ENCODE measurements around the gene CDH13. TPM values are rescaled to one million over a fixed set of nuclear protein-coding genes. Genes with fewer than 3 reads are reported as not detected.

The CDH13 gene
- total and polyA plus RNA-seq, 7 donors, result 6.1 to 30.7 (median 22.8) TPM

DNA sequence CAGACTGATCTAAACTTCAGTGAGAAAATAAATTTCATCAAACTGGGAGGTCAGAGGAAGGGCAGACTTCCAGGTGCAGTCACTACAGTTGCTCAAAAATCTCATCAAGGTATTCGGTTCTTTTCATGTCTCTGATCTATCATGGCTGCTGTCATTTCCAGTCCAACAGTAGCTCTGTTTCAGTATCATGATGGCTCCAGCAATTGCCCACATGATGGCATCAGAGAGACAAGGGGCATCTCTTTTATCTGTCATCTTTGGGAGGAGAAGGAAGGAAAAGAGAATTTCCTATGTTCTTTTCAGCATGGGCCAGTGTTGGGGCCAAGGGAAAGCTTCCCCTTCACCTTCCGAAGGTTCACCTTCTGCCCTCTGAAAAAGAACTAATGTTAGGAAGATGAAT, 676.1 kb downstream of the CDH13 start:
- no peaks in the 10 kb centered on the region for H3K36me3 ChIP-seq (ENCODE audit: insufficient read depth in 1 of 2, low read depth in 1 of 2)
- peaks cover 3% of the 10 kb centered on the region for H3K4me1 ChIP-seq
- H3K9me3 ChIP-seq, result no peaks in the 10 kb centered on the region
- no peak overlapping the region for H3K4me3 ChIP-seq
- no peaks in the 10 kb centered on the region for H3K27me3 ChIP-seq (ENCODE audit: insufficient read depth in 3 of 3, low read length in 2 of 3)
- intact Hi-C loops (cut with DNase I), result no loop called here
- ATAC-seq (peak in 2 of 4 donors; percentile 47 to 63), DNase-seq (no peak)
- WGBS, 3 donors, result 83 to 88% (median 83%) methylated on average over 2 of the region's 2 CpGs
- TF ChIP-seq, protein P1, sequence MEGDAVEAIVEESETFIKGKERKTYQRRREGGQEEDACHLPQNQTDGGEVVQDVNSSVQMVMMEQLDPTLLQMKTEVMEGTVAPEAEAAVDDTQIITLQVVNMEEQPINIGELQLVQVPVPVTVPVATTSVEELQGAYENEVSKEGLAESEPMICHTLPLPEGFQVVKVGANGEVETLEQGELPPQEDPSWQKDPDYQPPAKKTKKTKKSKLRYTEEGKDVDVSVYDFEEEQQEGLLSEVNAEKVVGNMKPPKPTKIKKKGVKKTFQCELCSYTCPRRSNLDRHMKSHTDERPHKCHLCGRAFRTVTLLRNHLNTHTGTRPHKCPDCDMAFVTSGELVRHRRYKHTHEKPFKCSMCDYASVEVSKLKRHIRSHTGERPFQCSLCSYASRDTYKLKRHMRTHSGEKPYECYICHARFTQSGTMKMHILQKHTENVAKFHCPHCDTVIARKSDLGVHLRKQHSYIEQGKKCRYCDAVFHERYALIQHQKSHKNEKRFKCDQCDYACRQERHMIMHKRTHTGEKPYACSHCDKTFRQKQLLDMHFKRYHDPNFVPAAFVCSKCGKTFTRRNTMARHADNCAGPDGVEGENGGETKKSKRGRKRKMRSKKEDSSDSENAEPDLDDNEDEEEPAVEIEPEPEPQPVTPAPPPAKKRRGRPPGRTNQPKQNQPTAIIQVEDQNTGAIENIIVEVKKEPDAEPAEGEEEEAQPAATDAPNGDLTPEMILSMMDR (IDR thresholded peaks at IDR 0.05), result peak; percentile 10
- H3K27ac ChIP-seq, result no peak overlapping the region

DNA sequence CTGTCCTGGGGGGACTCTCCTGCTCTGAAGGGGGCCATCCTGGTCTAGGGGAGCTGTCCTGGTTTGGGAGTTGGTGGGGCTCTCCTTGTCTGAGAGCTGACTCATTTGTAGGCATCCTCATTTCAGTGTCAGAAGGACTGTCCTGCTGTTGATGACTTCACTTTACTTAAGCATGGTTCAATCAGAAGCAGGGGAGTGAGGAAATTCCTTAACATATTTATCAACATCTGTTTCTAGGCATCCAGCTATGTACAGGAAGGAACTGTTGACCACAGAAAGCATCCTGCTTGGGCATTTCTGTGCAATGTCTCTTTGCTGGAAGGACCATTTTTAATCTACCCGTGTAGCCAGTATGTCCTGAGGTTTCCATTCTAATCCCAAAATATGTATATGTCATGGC, 678.3 kb downstream of the CDH13 start:
- intact Hi-C loops (cut with DNase I), result no loop called here
- WGBS, 3 donors, result 70 to 81% (median 73%) methylated on average over 1 of the region's 1 CpG
- peaks cover 8% of the 10 kb centered on the region for H3K4me1 ChIP-seq

DNA sequence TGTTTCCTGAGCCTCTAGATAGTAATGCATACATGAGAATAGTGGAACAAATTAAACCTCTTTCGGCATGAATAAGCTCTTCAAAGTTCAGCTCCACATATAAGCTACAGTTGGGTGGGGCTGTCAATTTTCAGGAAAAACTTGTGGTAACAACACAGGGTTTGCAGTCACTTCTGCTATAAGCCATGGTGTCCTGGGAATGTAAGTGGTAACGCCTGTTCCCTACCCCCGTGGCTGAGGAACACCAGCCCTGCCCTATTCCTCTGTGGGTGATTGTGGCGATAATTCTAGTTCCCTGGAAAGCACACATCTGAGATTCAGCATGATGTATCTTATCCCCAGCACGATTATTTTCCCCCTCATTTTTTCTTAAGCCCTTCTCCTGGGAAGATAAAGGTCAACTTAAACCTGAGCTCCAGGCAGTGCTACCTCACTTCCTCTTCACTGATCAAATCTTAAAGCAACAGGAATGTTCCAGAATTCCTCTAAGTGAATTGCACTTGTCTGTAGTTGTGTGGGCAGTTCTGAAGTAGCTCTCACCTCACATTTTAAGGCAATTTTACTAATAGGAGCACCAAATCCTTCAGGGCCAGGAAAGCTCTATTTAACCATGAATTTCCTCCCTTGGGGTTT, 680.3 kb downstream of the CDH13 start:
- H3K4me1 ChIP-seq, result peaks cover 13% of the 10 kb centered on the region
- H3K9me3 ChIP-seq, result no peaks in the 10 kb centered on the region
- TF ChIP-seq, protein P1 (IDR thresholded peaks at IDR 0.05), result no peak
- H3K27me3 ChIP-seq (ENCODE audit: insufficient read depth in 3 of 3, low read length in 2 of 3), result no peaks in the 10 kb centered on the region
- ATAC-seq (no peak), DNase-seq (no peak)
- no peak overlapping the region for H3K27ac ChIP-seq
- no peaks in the 10 kb centered on the region for H3K36me3 ChIP-seq (ENCODE audit: insufficient read depth in 1 of 2, low read depth in 1 of 2)
- intact Hi-C loops (cut with DNase I), result no loop called here
- WGBS, 3 donors, result 48 to 58% (median 49%) methylated on average over 5 of the region's 5 CpGs
- H3K4me3 ChIP-seq, result no peak overlapping the region

More for the DNA sequence above, 678.3 kb downstream of the CDH13 start:
- H3K36me3 ChIP-seq (ENCODE audit: insufficient read depth in 1 of 2, low read depth in 1 of 2), result no peaks in the 10 kb centered on the region
- ATAC-seq (no peak), DNase-seq (no peak)
- H3K27ac ChIP-seq, result no peak overlapping the region
- TF ChIP-seq, protein P1 (IDR thresholded peaks at IDR 0.05), result no peak
- H3K4me3 ChIP-seq, result no peak overlapping the region
- no peaks in the 10 kb centered on the region for H3K27me3 ChIP-seq (ENCODE audit: insufficient read depth in 3 of 3, low read length in 2 of 3)
- no peaks in the 10 kb centered on the region for H3K9me3 ChIP-seq

DNA sequence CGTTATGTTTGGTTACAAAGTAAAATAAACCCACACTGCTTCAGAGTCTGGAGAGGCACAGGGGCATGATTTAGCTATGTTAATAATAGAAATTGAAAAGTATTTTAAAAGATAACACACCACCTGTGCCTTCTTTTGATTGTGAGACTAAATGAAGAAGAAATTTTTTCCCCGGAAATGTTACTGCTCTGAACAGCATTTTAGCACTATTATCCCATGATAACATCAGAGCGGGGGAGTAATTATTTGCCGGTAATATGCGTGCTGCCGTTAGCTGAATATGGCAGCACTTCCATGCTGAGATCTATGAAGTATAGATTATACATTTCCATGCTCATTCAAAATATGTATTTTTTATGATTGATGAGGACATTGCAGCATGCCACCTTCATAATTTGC, 680.8 kb downstream of the CDH13 start:
- no peak overlapping the region for H3K27ac ChIP-seq
- intact Hi-C loops (cut with DNase I), result no loop called here
- peaks cover 19% of the 10 kb centered on the region for H3K4me1 ChIP-seq
- DNase-seq, result no peak
- H3K36me3 ChIP-seq (ENCODE audit: insufficient read depth in 1 of 2, low read depth in 1 of 2), result no peaks in the 10 kb centered on the region
- TF ChIP-seq, protein P1 (IDR thresholded peaks at IDR 0.05), result no peak
- no peak for ATAC-seq
- no peaks in the 10 kb centered on the region for H3K27me3 ChIP-seq (ENCODE audit: insufficient read depth in 3 of 3, low read length in 2 of 3)
- no peaks in the 10 kb centered on the region for H3K9me3 ChIP-seq
- WGBS, 3 donors, result 87 to 92% (median 91%) methylated on average over 6 of the region's 6 CpGs
- no peak overlapping the region for H3K4me3 ChIP-seq

DNA sequence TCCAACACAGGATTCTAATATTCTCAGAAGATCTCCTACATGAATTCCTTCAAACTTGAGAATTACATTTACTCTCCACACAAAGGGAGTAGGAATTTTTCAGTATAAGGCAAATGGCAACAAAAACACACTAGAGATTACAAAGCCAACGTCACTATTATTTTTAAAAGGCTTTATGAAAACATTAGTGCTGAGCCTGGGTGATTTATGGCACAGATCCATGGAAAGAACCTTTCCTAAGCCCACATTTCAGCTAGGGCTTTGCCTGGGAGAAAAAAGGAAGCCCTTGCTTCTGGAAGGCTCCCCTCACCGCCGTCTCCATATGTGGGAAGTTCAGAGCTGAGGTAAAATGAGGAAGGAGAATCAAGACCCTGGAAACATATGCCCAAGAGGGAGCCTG, 681.6 kb downstream of the CDH13 start:
- ATAC-seq (no peak), DNase-seq (no peak)
- no peak overlapping the region for H3K27ac ChIP-seq
- no peaks in the 10 kb centered on the region for H3K9me3 ChIP-seq
- no peaks in the 10 kb centered on the region for H3K27me3 ChIP-seq (ENCODE audit: insufficient read depth in 3 of 3, low read length in 2 of 3)
- H3K4me1 ChIP-seq, result peaks cover 22% of the 10 kb centered on the region
- no peak overlapping the region for H3K4me3 ChIP-seq
- intact Hi-C loops (cut with DNase I), result no loop called here
- H3K36me3 ChIP-seq (ENCODE audit: insufficient read depth in 1 of 2, low read depth in 1 of 2), result no peaks in the 10 kb centered on the region
- 46 to 53% (median 48%) methylated on average over 3 of the region's 3 CpGs for WGBS, 3 donors
- TF ChIP-seq, protein P1 (IDR thresholded peaks at IDR 0.05), result no peak

Measured in psoas muscle (tissue), 8 donors.